Naive thymus-derived CD8-positive, alpha-beta T cell (primary cell): ENCODE data around the gene RDH12. TPM values are rescaled to one million over a fixed set of nuclear protein-coding genes. Genes with fewer than 3 reads are reported as not detected.
"Not testable (repeated sequence)": the region's sequence is repeated elsewhere in the genome, so short reads cannot be mapped to it uniquely, and the experiment has no call there.

ENCODE experiments used
- ATAC-seq, 2 donors: fragments of 150-1000 bp; cut with Tn5 transposase in 1 of 2; sonication (Bioruptor Pico), chemical (Tn5 transposase) in 1 of 2; 1 replicate in 1 of 2; 2 replicates in 1 of 2; pipeline ENCODE4 v1.10.0; 2021; ENCODE audit warnings: mild to moderate bottlenecking in 2 of 2, moderate library complexity in 2 of 2
- POLR2A ChIA-PET: fragments of 350-600 bp; sonication (Branson Sonifier 250); formaldehyde crosslinking; loops from one replicate; lab custom pipeline; 2021; ENCODE audit warnings: antibody characterized with exemption; lab: Charles Lee
- DNase-seq, 10 donors: peaks; one replicate each; pipeline versions ENCODE4 v3.0.0 to v3.0.0-alpha.2; 2020 to 2022
- H3K27ac Mint-ChIP-seq, 10 donors: one replicate each; pipeline ENCODE4 v1.8.0; 2020 to 2022; ENCODE audit warnings: mild to moderate bottlenecking in 10 of 10, mixed read lengths in 10 of 10, moderate library complexity in 4 of 10, inconsistent platforms in 1 of 10
- H3K27me3 Mint-ChIP-seq, 5 donors: one replicate each; pipeline ENCODE4 v1.8.0; 2021 to 2022; ENCODE audit warnings: mixed read lengths in 5 of 5
- H3K36me3 Mint-ChIP-seq, 3 donors: one replicate each; pipeline ENCODE4 v1.8.0; 2020 to 2022; ENCODE audit warnings: mixed read lengths in 3 of 3, mild to moderate bottlenecking in 2 of 3, inconsistent platforms in 1 of 3
- H3K4me1 Mint-ChIP-seq, 4 donors: one replicate each; pipeline ENCODE4 v1.8.0; 2021 to 2022; ENCODE audit warnings: mixed read lengths in 4 of 4
- H3K4me3 Mint-ChIP-seq, 10 donors: one replicate each; pipeline ENCODE4 v1.8.0; 2020 to 2022; ENCODE audit warnings: mild to moderate bottlenecking in 10 of 10, mixed read lengths in 10 of 10, moderate library complexity in 6 of 10, inconsistent platforms in 1 of 10
- H3K9me3 Mint-ChIP-seq, 9 donors: one replicate each; pipeline ENCODE4 v1.8.0; 2020 to 2022; ENCODE audit warnings: mixed read lengths in 9 of 9, mild to moderate bottlenecking in 3 of 9, inconsistent platforms in 1 of 9, moderate library complexity in 1 of 9
- polyA plus RNA-seq, 3 donors: library from polyadenylated mRNA; unstranded; fragments of 300-500 nt; fragmentation: Illumina TruSeq; gene quantifications; one replicate each; pipeline ENCODE4 v1.2.3, GENCODE V29; 2021
- total RNA-seq, 8 experiments: library from RNA in 2 of 8; stranded (reverse) in 2 of 8; gene quantifications; one replicate each; pipeline ENCODE4 v1.2.3 and lab custom pipeline; 2021 to 2026

RDH12 gene
- total RNA-seq (not detected), polyA plus RNA-seq (not detected), total RNA-seq (lab: John Stamatoyannopoulos, UW) (0 reads per million in 6 experiments)

DNA sequence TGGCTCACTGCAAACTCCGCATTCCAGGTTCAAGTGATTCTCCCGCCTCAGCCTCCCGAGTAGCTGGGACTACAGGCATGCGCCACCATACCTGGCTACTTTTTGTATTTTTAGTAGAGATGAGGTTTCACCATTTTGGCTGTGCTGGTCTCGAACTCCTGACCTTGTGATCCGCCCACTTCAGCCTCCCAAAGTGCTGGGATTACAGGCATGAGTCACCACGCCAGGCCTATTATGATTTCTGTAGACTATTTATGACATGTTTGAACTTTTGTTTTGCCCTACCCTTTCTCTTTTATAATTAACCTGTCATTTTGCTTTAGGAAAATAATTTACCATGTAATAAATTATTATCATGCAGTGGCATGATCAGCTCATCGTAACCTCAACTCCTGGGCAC is at the start of gene RDH12:
Gene RDH12, plus strand, starts transcription at position 395 of the 400 bp plus-strand sequence. CDS start 20,757 bp downstream, outside the sequence.
- H3K27me3 Mint-ChIP-seq, H3K4me1 Mint-ChIP-seq, H3K36me3 Mint-ChIP-seq, ATAC-seq, POLR2A ChIA-PET, H3K4me3 Mint-ChIP-seq, H3K9me3 Mint-ChIP-seq, DNase-seq: not testable (repeated sequence)
- peak within 1 kb of the TSS in 2 of 10 donors; percentile 19 to 41 for H3K27ac Mint-ChIP-seq

DNA sequence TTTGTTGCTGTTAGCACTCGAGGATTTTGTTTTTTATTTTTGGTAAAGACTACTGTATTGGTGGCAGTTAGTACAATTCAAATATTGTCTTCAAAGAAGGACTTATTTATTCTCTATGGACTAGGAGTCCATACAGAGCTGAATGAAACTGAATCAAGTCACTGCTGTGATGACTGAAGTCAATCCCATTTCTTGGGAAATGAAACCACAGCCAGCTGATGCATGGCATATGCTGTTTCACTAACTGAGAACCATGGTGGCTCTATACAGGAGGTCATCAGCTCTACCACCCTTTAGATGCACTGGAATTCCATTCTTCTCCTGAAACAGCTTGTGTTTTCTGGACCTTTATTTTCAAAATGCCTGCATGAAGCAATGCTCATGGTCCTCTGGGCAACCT is 49.5 kb upstream of the RDH12 start:
- Mint-ChIP-seq H3K9me3 (no peaks in the 10 kb centered on the region), H3K4me3 (no peak overlapping the region), H3K27ac (peak overlapping the region in 1 of 10 donors; percentile 11), H3K27me3 (no peaks in the 10 kb centered on the region), H3K4me1 (no peaks in the 10 kb centered on the region), H3K36me3 (peaks cover 0 to 87% (median 35%) of the 10 kb centered on the region in 3 donors)
- DNase-seq, result no peak
- POLR2A ChIA-PET, result no interaction called here
- ATAC-seq, result no peak

DNA sequence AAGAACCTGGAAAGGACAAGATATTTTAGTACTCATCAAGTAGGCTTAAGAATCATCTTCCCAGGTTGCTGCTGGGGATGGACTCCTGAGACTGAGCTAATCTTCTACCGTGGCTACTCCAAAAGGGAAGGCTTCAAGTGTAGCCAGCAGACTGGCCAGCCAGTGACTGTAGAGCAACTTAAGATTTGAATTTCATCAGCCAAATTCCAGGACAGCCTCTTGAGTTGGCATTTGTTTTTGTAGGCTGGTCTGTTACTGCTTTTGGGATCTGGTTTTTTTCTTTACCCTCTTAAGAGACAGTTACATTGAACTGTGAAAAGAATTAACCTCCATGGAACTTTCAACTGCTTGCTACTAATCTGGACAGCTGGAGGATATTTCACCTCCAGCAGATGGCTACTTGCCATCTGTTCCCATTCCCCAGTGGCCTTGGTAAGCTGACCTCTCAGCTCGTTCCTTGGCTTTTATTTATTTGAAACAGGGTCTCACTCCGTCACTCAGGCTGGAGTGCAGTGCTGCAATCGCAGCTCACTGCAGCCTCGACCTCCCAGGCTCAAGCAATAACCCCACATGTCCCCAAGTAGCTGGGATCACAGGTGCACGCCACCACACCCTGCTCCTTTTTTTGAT is 47.9 kb upstream of the RDH12 start:
- no peaks in the 10 kb centered on the region for H3K4me1 Mint-ChIP-seq
- no peaks in the 10 kb centered on the region for H3K9me3 Mint-ChIP-seq
- H3K27me3 Mint-ChIP-seq, result no peaks in the 10 kb centered on the region
- no peak overlapping the region for H3K4me3 Mint-ChIP-seq
- DNase-seq, result no peak
- POLR2A ChIA-PET, result no interaction called here
- peaks cover 3 to 93% (median 37%) of the 10 kb centered on the region in 3 donors for H3K36me3 Mint-ChIP-seq
- no peak for ATAC-seq
- no peak overlapping the region for H3K27ac Mint-ChIP-seq

DNA sequence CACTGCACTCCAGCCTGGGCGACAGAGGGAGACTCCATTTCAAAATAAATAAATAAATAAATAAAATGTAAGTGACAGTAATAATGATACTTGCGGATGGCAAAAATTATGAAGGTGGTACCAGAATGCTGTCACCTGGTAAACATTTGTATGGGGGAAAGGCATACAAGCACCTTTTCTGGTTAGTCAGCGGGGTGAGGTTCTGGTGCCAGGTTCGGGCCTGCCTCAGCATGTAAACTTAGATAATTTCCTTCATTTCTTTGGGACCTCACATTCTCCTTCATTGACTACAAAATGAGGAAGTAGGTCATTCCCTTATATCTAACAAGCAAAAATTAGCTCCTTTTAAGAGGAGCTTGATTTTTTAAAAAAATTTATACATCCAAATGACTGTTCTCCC is 38.1 kb upstream of the RDH12 start:
- Mint-ChIP-seq H3K9me3 (no peaks in the 10 kb centered on the region), H3K27ac (no peak overlapping the region), H3K4me3 (no peak overlapping the region), H3K27me3 (no peaks in the 10 kb centered on the region), H3K36me3 (peaks cover under 1 to 41% (median 1%) of the 10 kb centered on the region in 3 donors), H3K4me1 (peaks cover 18 to 49% (median 39%) of the 10 kb centered on the region in 4 donors)
- ATAC-seq (no peak), DNase-seq (no peak)
- POLR2A ChIA-PET, result no interaction called here

DNA sequence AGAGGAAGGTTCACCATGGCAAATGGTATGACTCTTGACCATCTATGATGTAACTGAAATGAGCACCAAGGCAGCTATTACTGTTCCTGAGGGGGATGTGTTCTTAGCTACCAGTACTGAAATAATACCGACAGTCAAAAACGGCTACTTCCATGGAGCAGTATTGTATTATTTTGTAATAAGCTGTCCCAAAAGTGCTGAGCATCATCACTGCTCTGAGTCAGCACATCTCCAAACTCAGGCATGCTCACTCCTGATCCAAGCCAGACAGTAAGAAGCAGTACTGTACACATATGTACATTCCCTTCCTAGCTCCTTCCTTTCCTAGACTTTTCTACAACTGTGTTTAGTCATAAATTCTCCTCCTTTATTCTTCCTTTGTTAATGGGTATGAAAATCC is 35.8 kb upstream of the RDH12 start:
- H3K4me1 Mint-ChIP-seq, result peaks cover 27 to 69% (median 59%) of the 10 kb centered on the region in 4 donors
- ATAC-seq, result no peak
- no peaks in the 10 kb centered on the region for H3K27me3 Mint-ChIP-seq
- POLR2A ChIA-PET, result interaction anchor here (1.5 kb wide), 1 partner anchor 47 kb away, joined by 5 read pairs; no protein-coding TSS in a partner anchor
- peaks cover 0 to 25% (median 0%) of the 10 kb centered on the region in 3 donors for H3K36me3 Mint-ChIP-seq
- H3K4me3 Mint-ChIP-seq, result no peak overlapping the region
- no peak for DNase-seq
- no peaks in the 10 kb centered on the region for H3K9me3 Mint-ChIP-seq
- peak overlapping the region in 5 of 10 donors; percentile 0 to 75 (median 55) for H3K27ac Mint-ChIP-seq

DNA sequence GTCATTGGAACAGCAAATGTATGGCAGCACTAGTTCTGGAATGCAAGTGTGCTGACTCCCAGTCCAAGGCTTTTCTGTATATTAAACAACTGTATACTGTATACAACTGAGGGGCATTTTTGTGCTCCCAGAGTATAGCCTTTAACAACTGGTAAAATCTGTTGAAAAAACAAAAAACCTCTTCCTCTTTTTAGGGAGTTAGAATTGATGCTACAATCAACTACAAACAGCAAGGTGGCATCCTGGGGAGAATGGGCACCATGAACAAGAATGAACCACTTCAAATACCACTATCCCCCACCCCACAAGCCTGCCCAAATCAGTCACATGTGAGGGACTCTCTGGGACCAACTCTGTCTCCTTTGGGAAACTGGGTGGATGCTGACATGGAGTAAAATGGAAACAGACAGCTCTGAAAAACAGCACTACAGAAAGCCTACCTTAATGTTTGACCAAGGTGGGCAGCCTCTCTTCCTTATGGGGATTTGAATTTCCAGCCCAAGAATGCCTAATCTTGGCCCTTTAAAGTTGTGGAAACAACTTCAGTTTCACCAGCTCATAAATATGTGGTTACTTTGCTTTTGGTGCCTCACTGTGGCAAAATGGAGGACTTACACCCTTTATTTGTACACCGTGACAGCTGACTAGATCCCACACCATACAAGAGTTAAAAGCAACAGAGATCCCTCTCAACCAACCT is 34.8 kb upstream of the RDH12 start:
- DNase-seq (peak in 7 of 10 donors; percentile 10 to 57 (median 35)), ATAC-seq (peak; percentile 85)
- POLR2A ChIA-PET, result interaction anchor here (1.5 kb wide), 1 partner anchor 48 kb away, joined by 5 read pairs; no protein-coding TSS in a partner anchor
- Mint-ChIP-seq H3K27me3 (no peaks in the 10 kb centered on the region), H3K4me1 (peaks cover 27 to 80% (median 63%) of the 10 kb centered on the region in 4 donors), H3K9me3 (no peaks in the 10 kb centered on the region), H3K36me3 (peaks cover 0 to 20% (median 0%) of the 10 kb centered on the region in 3 donors), H3K4me3 (peak overlapping the region in 2 of 10 donors; percentile 3 to 59), H3K27ac (peak overlapping the region; percentile 0 to 92 (median 58))

DNA sequence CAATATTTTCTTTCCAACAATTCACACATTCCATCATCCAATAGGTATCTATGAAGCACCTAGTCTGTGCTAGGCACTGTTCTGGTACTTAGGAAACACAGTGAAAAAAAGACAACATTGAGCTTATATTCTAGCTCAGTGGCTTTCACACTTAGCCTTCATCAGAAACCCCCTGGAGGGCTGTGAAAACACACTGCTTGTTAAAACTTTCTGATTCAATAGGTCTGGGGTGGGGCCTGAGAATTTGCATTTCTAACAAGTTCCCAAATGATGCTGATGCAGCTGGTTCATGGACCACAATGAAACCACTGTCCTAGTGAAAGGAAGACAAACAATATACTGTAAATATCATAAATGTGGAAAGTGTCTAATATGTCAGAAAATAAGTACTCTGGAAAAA is 33.1 kb upstream of the RDH12 start:
- peak in 1 of 2 donors; percentile 30 for ATAC-seq
- Mint-ChIP-seq H3K4me1 (peaks cover 30 to 85% (median 73%) of the 10 kb centered on the region in 4 donors), H3K27me3 (no peaks in the 10 kb centered on the region), H3K4me3 (peak overlapping the region in 2 of 10 donors; percentile 10 to 30), H3K27ac (peak overlapping the region in 3 of 10 donors; percentile 14 to 75 (median 33)), H3K36me3 (peaks cover 0 to 9% (median 0%) of the 10 kb centered on the region in 3 donors), H3K9me3 (no peaks in the 10 kb centered on the region)
- POLR2A ChIA-PET, result no interaction called here
- DNase-seq, result no peak

DNA sequence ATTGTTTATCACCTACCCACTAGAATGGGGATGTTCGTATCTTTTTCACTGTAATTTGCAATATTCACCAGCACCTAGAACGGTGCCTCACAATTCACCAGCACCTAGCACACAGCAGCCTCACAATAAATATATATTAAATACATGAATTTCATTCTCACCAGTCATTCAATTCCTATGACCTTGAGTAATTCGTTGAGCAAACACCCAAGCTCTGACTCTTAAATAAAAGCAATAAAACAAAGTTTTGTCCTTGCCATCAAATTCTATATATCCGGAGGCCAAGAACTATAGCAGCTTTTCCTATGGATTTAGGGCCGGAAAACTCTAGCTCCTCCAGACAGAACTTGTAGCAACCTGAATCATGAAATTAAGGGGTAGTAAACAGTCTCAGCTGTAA is 28.2 kb upstream of the RDH12 start:
- H3K4me3 Mint-ChIP-seq, result peak overlapping the region; percentile 87 to 96 (median 91)
- POLR2A ChIA-PET, result interaction anchor here (1.0 to 4.0 kb wide), 6 partner anchors 22 to 143 kb away, joined by 3 to 15 read pairs (median 5); partner anchors contain the start of genes ARG2, PIGH, RDH11 and ZFYVE26
- H3K9me3 Mint-ChIP-seq, result no peaks in the 10 kb centered on the region
- DNase-seq (no peak), ATAC-seq (no peak)
- H3K27ac Mint-ChIP-seq, result peak overlapping the region; percentile 70 to 94 (median 91)
- H3K36me3 Mint-ChIP-seq, result peaks cover 0 to 16% (median 0%) of the 10 kb centered on the region in 3 donors
- H3K27me3 Mint-ChIP-seq, result no peaks in the 10 kb centered on the region
- peaks cover 23 to 62% (median 52%) of the 10 kb centered on the region in 4 donors for H3K4me1 Mint-ChIP-seq

DNA sequence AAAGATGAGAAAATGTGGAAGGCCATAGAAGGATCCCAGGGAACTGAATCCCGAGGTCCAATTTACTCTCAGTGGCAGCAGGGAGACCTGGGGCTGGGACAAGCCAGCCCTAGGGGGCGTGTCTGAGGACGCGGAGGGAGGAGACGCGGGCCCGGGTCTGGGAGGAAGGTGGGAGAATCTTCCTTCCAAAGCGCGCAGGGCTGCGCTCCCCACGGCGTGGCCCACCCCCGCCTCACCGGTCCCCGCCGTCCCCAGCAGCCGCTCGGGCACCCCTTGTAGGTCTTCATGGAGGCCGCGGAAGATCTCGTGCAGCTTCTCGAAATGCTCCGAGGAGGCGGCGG is 27.6 kb upstream of the RDH12 start:
- peaks cover 0 to 19% (median 0%) of the 10 kb centered on the region in 3 donors for H3K36me3 Mint-ChIP-seq
- no peaks in the 10 kb centered on the region for H3K27me3 Mint-ChIP-seq
- H3K27ac Mint-ChIP-seq, result peak overlapping the region; percentile 70 to 94 (median 91)
- H3K9me3 Mint-ChIP-seq, result no peaks in the 10 kb centered on the region
- H3K4me3 Mint-ChIP-seq, result peak overlapping the region; percentile 87 to 96 (median 91)
- POLR2A ChIA-PET, result interaction anchor here (1.0 to 4.0 kb wide), 6 partner anchors 21 to 142 kb away, joined by 3 to 15 read pairs (median 5); partner anchors contain the start of genes ARG2, PIGH, RDH11 and ZFYVE26
- DNase-seq (peak in 5 of 10 donors; percentile 34 to 66 (median 49)), ATAC-seq (peak; percentile 42 to 54)
- peaks cover 20 to 55% (median 46%) of the 10 kb centered on the region in 4 donors for H3K4me1 Mint-ChIP-seq

DNA sequence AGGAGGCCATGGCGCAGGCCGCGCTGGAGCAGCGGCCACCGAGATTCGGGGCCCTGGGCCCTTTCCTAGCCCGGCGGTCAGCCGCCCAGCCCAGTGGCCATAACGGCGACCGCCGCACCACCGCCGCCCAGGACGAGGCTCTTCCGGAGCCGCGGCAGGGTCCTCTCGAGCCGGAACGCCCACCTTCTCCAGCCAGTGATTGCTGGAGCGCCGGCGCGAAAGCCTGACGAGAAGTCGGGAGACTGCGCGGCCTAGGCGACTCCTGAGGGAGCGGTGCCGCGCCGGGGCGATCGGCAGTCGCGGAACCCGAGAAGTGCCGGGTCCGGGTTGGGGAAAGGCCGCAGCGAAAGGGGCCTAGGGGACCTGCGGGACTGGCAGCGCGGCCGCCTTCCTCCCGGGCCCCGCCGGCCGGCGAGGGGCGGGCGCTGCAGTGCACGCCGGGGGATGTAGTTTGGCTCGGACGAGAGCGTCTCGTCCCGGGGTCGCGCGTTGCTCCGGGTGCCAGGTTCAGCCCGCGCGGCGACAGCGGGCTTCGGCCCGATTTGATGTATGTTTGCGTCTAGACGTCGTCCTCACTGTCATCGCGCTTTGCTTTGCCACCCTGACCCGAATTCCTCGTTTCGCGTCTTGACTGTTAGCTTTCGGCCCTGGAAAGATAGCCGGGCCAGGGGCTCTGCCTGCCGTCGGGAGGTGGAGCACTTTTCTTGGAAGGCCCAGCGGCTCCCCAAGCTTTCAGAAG is 27.0 kb upstream of the RDH12 start, which contains the start of gene VTI1B:
Gene VTI1B, minus strand, starts transcription at position 153 of the 739 bp plus-strand sequence. Its CDS starts 143 bp downstream, at position 10.
- H3K4me3 Mint-ChIP-seq, result peak within 1 kb of the TSS; percentile 87 to 96 (median 91)
- H3K4me1 Mint-ChIP-seq, result peaks cover 16 to 50% (median 41%) of the 10 kb centered on the region in 4 donors
- H3K27ac Mint-ChIP-seq, result peak within 1 kb of the TSS; percentile 92 to 96 (median 93)
- H3K9me3 Mint-ChIP-seq, result no peaks in the 10 kb centered on the region
- DNase-seq, result peak; percentile 69 to 92 (median 80)
- H3K27me3 Mint-ChIP-seq, result no peaks in the 10 kb centered on the region
- peak; percentile 91 to 92 for ATAC-seq
- H3K36me3 Mint-ChIP-seq, result peaks cover 0 to 18% (median 0%) of the 10 kb centered on the region in 3 donors
- POLR2A ChIA-PET, result interaction anchor here (1.0 to 4.0 kb wide), 8 partner anchors 19 to 80 kb away, joined by 3 to 15 read pairs (median 6); partner anchors contain the start of genes ARG2, PIGH and RDH11

DNA sequence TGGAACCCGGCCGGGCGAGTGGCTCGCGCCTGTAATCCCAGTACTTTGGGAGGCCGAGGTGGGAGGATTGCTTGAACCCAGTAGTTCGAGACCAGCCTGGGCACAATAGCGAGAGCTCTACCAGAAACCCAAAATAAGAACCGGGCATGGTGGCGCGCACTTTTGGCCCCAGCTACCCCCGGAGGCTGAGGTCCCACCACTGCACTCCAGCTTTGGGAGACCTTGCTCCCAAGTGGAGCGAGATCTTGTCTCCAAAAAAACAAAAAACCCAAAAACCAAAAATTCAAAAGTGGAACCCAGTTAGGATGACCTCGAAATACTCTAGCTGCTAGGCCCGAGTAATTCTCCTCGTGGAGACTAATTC is 26.5 kb upstream of the RDH12 start:
- no peaks in the 10 kb centered on the region for H3K27me3 Mint-ChIP-seq
- H3K27ac Mint-ChIP-seq, result peak overlapping the region; percentile 92 to 96 (median 93)
- H3K9me3 Mint-ChIP-seq, result no peaks in the 10 kb centered on the region
- ATAC-seq, result no peak
- POLR2A ChIA-PET, result interaction anchor here (1.1 to 4.0 kb wide), 5 partner anchors 18 to 81 kb away, joined by 3 to 15 read pairs (median 9); partner anchors contain the start of genes PIGH and RDH11
- peak in 1 of 10 donors; percentile 11 for DNase-seq
- peak overlapping the region; percentile 84 to 96 (median 89) for H3K4me3 Mint-ChIP-seq
- peaks cover 0 to 22% (median 0%) of the 10 kb centered on the region in 3 donors for H3K36me3 Mint-ChIP-seq
- peaks cover 13 to 46% (median 37%) of the 10 kb centered on the region in 4 donors for H3K4me1 Mint-ChIP-seq

DNA sequence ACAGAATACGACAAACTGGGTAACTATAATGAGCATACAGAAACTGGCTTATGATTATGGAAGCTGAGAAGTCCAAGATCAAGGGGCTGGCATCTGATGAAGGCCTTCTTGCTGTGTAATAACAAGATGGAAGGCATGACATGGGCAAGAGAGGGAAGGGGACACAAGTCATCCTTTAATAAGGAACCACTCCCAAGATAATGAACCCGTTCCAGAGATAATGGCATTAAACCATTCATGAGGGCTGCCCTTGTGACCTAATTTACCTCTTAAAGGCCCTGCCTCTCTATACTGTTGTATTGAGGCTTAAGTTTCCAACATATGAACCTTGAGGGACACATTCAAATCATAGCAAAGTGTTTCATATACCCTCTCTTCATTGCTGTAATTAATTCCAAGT is 22.7 kb upstream of the RDH12 start:
- ATAC-seq (no peak), DNase-seq (no peak)
- Mint-ChIP-seq H3K36me3 (peaks cover 0 to 57% (median 0%) of the 10 kb centered on the region in 3 donors), H3K27me3 (no peaks in the 10 kb centered on the region), H3K27ac (peak overlapping the region in 1 of 10 donors; percentile 4), H3K4me3 (no peak overlapping the region), H3K4me1 (peaks cover 6 to 18% (median 14%) of the 10 kb centered on the region in 4 donors), H3K9me3 (no peaks in the 10 kb centered on the region)
- POLR2A ChIA-PET, result no interaction called here
